HG02970 (cell line): ENCODE data around the gene ZBTB5.
"Not testable (repeated sequence)": the region's sequence is repeated elsewhere in the genome, so short reads cannot be mapped to it uniquely, and the experiment has no call there.

Experiments
- ATAC-seq: cut with Tn5 transposase; IDR thresholded peaks from one replicate; pipeline ENCODE4 v1.9.1; 2021; ENCODE audit warnings: mild to moderate bottlenecking, moderate library complexity, moderate number of reproducible peaks; ENCODE audit not compliant: unreplicated experiment, low FRiP score

The ZBTB5 gene

GRCh38 chr9:37426431-37426830 lies 38.8 kb downstream of the ZBTB5 start:
- ATAC-seq: not testable (repeated sequence)

GRCh38 chr9:37425298-37425752 lies 39.9 kb downstream of the ZBTB5 start:
- ATAC-seq: no peak

- ATAC-seq: no peak
Measured at GRCh38 chr9:37424686-37425297, 40.5 kb downstream of the ZBTB5 start.

GRCh38 chr9:37424204-37424685 lies 41.0 kb downstream of the ZBTB5 start:
- ATAC-seq: no peak

- ATAC-seq: no peak
Measured at GRCh38 chr9:37423508-37423907, 41.7 kb downstream of the ZBTB5 start.

GRCh38 chr9:37422289-37423104 lies 42.8 kb downstream of the ZBTB5 start, which contains the start of gene GRHPR:
TSS of gene GRHPR (plus strand) at chr9:37422696. CDS start at chr9:37422751, 55 bp downstream.
- ATAC-seq: peak; percentile 86

GRCh38 chr9:37421914-37422288 lies 43.3 kb downstream of the ZBTB5 start:
- ATAC-seq: no peak

GRCh38 chr9:37420271-37421215 lies 44.7 kb downstream of the ZBTB5 start:
- ATAC-seq: no peak

GRCh38 chr9:37419204-37419603 lies 46.0 kb downstream of the ZBTB5 start:
- ATAC-seq: no peak

- no peak for ATAC-seq
Measured at GRCh38 chr9:37417857-37418618, 47.2 kb downstream of the ZBTB5 start.

- no peak for ATAC-seq
Measured at GRCh38 chr9:37417252-37417803, 47.9 kb downstream of the ZBTB5 start.

GRCh38 chr9:37415011-37415719 lies 50.1 kb downstream of the ZBTB5 start:
- no peak for ATAC-seq

- no peak for ATAC-seq
Measured at GRCh38 chr9:37414503-37414943, 50.7 kb downstream of the ZBTB5 start.

GRCh38 chr9:37413311-37413710 lies 51.9 kb downstream of the ZBTB5 start:
- no peak for ATAC-seq

GRCh38 chr9:37412431-37413151 lies 52.7 kb downstream of the ZBTB5 start:
- no peak for ATAC-seq

GRCh38 chr9:37410969-37411785 lies 54.1 kb downstream of the ZBTB5 start:
- ATAC-seq: no peak

GRCh38 chr9:37410354-37410861 lies 54.8 kb downstream of the ZBTB5 start:
- ATAC-seq: no peak
